PC-9 (cell line): ENCODE data around the gene OSBPL6.

Experiments used
- EZH2 ChIP-seq: fragments of 200-600 bp; sonication (generic); IDR thresholded peaks from 2 replicates; pipeline ENCODE4 v1.8.0; 2017; ENCODE audit warnings: antibody characterized with exemption, low read depth
- TF ChIP-seq, protein P1 (sequence below): fragments of 200-600 bp; sonication (generic); conservative IDR thresholded peaks from 2 replicates; pipeline ENCODE4 v1.6.1; 2017; ENCODE audit warnings: mixed run types, antibody characterized with exemption, mild to moderate bottlenecking, moderate library complexity

DNA sequence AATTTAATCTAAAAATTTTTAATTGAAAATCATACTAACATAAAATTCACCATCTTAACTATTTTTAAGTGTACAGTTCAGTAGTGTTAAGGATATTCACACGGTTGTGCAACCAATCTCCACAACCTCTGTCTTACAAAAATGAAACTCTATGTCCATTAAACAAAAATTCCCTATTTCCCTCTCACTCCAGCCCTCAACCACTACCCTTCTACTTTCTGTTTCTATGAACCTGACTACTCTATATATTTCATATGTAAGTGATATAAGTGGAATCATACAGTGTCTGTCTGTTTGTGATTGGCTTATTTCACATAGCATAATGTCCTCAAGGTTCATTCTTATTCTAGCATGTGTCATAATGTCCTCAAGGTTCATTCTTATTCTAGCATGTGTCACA, 34.3 kb upstream of the OSBPL6 start:
- TF ChIP-seq, protein P1, sequence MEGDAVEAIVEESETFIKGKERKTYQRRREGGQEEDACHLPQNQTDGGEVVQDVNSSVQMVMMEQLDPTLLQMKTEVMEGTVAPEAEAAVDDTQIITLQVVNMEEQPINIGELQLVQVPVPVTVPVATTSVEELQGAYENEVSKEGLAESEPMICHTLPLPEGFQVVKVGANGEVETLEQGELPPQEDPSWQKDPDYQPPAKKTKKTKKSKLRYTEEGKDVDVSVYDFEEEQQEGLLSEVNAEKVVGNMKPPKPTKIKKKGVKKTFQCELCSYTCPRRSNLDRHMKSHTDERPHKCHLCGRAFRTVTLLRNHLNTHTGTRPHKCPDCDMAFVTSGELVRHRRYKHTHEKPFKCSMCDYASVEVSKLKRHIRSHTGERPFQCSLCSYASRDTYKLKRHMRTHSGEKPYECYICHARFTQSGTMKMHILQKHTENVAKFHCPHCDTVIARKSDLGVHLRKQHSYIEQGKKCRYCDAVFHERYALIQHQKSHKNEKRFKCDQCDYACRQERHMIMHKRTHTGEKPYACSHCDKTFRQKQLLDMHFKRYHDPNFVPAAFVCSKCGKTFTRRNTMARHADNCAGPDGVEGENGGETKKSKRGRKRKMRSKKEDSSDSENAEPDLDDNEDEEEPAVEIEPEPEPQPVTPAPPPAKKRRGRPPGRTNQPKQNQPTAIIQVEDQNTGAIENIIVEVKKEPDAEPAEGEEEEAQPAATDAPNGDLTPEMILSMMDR, result no peak
- no peak for TF ChIP-seq EZH2
